ENCODE results near the gene PAH.

PAH gene

GRCh38 chr12:102814691-102815367 is 102.2 kb downstream of the PAH start:
- no peak for DNase-seq

GRCh38 chr12:102812344-102812743 is 104.7 kb downstream of the PAH start:
- DNase-seq: no peak

- no peak for DNase-seq
These were observed 105.8 kb downstream of the PAH start for GRCh38 chr12:102811110-102811737.

- DNase-seq: no peak
These were observed 108.6 kb downstream of the PAH start for GRCh38 chr12:102808412-102808811.

GRCh38 chr12:102806592-102806991 is 110.5 kb downstream of the PAH start:
- no peak for DNase-seq

GRCh38 chr12:102806110-102806509 is 110.9 kb downstream of the PAH start:
- no peak for DNase-seq

GRCh38 chr12:102800565-102800964 is 116.5 kb downstream of the PAH start:
- DNase-seq: no peak

- DNase-seq: no peak
These were observed 117.8 kb downstream of the PAH start for GRCh38 chr12:102799229-102799628.

GRCh38 chr12:102797528-102797927 is 119.5 kb downstream of the PAH start:
- no peak for DNase-seq

- no peak for DNase-seq
These were observed 123.1 kb downstream of the PAH start for GRCh38 chr12:102793921-102794320.
